GM23248 (cell line): Measurements from ENCODE around the gene SEC61B.

ENCODE experiments used
- EZH2 ChIP-seq: fragments of 200-600 bp; sonication (generic); IDR thresholded peaks from 2 replicates; pipeline ENCODE4 v1.6.1; 2018; ENCODE audit warnings: antibody characterized with exemption, mild to moderate bottlenecking; ENCODE audit not compliant: insufficient read depth, poor library complexity, severe bottlenecking
- EZH2phosphoT487 ChIP-seq: fragments of 200-600 bp; sonication (generic); IDR thresholded peaks from 2 replicates; pipeline ENCODE4 v1.6.1; 2018; ENCODE audit warnings: antibody characterized with exemption, moderate library complexity, mild to moderate bottlenecking, low read depth; ENCODE audit not compliant: insufficient read depth

- TF ChIP-seq EZH2phosphoT487 (no peak), EZH2 (no peak)
These were observed at the start of gene SEC61B, which contains the start of gene ALG2 for GRCh38 chr9:99221621-99222415.
